Measurements from ENCODE around the gene CAB39L. TPM values are rescaled to one million over a fixed set of nuclear protein-coding genes. Genes with fewer than 3 reads are reported as not detected.
A peak's percentile ranks its signal among the peaks of the same experiment; 100 is the strongest.

CAB39L gene
- total RNA-seq, 1 experiment from 2014 or later: 5.1 TPM

DNA sequence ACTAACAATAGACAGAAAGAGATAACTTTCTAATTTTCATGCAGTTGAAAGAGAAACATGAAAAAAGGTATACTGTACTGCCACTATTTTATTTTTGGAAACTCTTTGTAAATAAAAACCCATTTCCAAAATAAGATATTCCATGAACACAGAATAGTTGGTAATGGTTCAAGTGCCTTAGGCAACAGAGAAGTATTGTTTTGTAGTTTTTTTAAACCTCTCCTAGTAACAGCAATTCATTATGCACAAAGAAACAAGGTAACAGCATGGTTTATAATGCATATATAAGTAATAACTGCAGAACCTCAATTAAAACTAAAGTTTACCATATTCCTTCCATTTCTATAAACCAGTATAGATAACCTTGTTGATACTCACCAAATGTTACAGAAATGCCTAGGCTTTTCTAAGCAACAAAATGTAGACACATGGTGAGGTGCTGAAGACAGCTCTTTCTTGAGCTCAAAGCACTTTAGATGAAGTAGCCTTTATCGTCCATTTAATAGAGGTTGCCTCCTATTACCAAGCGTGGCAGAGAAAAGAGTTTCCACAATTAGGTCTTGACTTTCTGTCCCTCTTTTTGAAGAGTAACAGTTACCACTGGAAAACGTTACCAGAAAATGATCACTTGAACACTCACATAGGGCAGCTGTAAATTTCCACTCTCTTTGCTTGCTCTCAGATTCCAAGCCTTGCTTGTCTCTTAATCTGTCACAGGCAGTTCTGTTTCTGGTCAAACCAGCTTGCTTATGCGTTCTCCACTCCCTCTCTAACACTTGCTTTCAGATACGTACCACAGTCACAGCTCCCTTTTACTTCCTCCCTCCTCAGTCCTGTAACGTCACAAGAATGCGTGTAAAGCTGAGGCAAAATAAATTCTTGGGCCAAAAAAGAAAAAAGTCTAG lies 42.9 kb downstream of the CAB39L start:
- no peak for DNase-seq (ENCODE audit: low spot score)

DNA sequence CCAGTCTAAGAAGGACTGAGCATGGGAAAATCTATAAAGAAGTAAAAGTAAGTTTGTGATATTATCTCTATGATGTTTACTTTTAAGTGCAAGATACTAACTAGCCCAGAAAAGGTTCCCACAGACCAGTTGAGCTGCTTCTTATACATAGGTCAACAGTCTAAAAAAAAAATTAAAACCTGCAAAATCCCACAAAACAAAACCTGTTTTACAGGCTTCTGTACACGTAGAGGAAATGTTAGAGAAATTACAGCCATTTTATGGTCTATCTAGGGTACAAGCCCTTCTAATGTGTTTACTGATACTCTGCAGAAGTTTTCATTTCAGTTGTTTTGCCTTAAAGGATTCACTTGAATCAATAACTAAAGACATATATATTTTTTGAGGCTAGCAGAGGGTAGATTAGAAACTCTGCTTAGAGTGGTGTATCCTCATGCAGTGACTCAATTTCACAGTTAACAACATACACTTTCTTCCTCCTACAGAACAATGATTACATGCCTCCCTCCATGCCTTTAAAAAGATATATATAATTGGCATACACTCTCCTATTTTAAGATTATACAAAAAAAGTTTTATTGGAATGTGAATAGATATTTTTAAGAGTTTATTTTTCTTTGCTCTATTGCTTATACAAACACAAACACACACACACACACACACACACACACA lies 43.9 kb downstream of the CAB39L start:
- no peak for DNase-seq (ENCODE audit: low spot score)

DNA sequence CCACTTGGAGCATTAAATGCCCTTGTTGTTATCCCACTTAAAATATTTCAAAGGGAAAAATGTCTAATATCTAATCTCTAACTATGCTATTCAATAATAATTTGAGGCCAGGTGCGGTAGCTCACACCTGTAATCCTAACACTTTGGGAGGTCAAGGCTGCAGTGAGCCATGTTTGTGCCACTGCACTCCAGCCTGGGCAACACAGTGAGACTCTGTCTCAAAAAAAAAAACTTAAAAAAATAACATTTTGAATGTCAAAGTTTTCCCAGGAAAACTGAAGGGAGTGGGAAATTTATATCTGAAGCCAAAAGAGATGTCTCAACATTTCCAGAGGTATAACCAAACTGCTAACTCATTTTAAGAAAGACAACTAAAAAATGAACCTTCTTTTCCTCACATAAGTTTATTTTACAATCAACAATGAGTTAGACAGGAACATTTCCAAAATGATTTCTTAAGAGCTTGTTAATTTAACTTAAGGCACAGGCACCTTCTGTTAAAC lies 47.9 kb downstream of the CAB39L start:
- no peak for DNase-seq (ENCODE audit: low spot score)

DNA sequence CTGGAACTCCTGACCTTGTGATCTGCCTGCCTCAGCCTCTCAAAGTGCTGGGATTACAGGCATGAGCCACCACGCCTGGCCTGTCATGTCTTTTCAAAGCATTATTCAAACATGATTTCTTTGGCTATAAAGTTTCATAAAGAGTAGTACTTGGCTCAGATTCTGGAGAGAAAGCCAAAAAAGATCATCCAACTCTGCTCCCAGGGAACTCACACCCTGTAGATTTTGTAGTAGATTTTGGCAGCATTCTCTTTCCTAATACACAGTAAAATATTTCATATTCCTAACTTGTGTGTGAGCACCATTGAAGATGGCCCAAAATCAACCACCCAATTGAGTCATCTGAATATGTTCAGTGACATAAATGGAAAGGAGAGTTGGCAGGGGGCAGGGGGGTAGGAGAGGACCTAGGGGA lies 48.4 kb downstream of the CAB39L start:
- no peak for DNase-seq (ENCODE audit: low spot score)

DNA sequence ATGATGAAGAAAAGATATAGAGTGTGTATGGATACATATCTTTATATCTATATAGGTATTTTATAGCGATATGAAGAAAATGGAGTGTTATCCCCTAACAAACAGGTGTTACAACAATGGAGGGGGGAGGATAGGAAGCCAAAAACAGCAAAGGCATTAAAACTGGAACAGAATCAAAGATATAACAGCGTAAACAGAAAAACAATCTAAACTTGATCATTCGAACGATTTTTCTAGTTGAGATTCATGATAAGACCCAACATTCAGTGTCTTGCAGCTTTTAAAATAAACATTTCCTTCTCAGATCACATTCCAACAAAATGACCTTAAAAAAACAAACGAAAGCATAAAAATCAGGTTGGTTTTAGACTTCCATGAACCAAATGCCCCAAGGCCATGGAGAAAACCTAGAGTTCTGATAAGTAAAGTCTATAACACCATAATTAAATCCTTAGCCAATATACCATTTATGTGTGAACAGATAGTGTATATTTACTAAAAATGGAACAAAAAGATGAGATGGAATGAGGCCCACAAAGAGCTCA lies 55.7 kb downstream of the CAB39L start:
- no peak for DNase-seq (ENCODE audit: low spot score)

DNA sequence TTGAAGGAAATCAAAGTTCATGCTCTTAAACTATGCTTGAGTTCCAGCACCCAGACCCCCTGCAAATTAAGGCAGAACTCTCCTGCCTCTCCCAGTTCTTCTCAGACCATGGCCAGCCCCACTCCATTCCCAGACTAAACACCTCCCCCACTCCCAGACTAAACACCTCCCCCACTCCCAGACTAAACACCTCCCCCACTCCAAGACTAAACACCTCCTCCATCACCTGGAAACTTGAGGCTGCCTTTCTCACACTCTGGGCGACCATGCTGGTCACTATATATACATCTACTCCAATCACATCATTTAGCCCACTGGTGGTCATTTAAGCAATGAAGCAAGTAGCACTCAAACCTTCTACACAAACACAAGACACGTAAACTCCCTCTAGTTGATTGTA lies 57.2 kb downstream of the CAB39L start:
- no peak for DNase-seq (ENCODE audit: low spot score)

DNA sequence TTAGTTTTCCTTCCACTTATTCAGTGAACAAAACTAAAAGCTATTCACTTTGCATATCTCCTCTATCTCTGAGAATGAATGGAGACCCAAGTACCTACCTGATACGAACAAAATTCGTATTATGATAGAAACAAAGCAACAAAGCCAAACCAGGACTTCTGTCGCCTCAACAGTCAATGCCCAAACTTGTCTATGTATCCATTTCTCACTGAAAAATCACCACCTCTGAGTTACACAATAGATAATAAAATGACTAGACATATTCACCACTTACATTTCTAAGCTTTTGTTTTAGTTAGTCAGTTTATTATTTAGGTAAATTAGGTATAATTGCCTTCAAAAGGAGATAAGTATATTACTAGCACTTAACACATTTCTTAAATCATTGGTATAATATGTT lies 67.7 kb downstream of the CAB39L start:
- no peak for DNase-seq (ENCODE audit: low spot score)

DNA sequence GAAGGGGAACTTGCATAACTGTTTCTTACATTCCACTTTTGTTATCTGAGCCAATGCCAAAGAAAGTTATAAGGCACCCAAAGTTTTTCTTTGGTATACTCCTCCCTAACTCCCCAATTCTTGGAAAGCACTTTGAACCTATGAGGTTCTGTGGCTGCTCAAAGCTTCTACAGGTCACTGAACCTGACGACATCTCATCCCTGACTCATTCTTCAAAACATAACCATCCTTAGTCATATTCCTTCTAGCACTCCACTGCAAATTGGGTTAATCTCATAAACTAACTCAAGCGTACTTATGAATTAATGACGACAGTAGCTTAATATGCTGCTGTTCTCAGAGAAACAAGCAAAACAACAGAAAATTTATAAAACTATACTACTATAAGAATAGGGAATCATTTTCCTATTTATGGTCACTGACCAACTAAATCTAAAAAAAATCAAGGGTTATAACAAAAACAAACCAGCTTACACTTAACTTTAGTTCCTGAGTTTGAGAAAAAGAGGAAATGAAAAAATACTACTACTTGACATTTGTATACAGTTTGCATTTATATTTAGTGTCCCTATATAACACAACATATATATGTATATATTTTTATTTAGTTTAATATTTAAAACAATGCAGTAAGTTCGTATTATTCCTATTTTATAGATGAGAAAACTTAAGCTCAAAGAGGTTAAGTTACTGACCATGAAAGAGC lies 69.1 kb downstream of the CAB39L start:
- DNase-seq (ENCODE audit: low spot score): peak; percentile 11

DNA sequence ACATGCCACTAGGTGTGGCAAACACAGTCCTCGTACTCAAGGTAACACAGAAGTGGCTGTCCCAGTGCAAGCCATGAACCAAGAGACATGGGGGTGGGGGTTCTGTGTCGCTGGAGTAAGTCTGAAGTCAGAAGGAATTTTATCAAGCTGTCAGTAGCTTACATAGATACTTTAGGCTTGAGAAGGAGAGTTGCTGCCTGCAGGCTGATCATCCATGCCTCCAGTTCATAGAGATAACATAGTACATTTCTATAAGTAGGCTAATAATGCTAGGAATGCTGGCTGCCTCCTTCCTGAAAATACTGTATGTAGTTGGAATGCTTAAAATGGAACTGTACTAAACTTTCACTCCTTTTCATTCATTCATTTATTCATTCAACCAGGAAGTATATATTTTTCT lies 70.1 kb downstream of the CAB39L start:
- no peak for DNase-seq (ENCODE audit: low spot score)

DNA sequence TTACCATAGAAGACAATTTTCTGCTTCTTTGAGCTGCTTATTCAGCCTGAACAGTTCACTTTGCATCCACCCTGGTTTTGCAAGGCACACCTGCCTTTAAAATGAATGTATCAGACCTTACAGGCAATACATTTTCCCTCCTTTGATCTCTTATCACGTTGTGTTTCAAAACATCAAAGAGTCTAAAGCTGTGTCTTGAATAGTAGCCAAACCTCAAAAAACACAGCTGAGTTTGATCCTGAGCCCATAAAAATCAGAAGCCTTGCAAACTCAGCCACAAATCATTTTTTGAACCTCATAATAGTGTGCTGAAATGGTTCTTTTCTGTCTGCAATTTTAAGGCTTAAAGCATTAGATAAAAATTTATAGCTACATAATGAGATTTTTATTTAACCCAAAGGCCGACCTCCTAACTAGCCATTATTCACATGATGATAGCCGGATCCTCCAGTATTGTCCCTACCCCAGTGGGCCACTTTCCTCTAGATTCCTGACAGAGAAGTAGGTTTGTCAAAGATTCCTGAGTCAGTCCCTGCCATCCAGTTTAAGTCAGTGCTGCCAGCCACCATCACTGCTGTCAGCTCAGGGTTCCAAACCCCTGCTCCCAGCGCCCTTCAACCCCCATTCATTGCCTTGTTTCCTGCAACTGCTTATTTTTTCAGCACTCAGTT lies 71.8 kb downstream of the CAB39L start:
- DNase-seq (ENCODE audit: low spot score): no peak

DNA sequence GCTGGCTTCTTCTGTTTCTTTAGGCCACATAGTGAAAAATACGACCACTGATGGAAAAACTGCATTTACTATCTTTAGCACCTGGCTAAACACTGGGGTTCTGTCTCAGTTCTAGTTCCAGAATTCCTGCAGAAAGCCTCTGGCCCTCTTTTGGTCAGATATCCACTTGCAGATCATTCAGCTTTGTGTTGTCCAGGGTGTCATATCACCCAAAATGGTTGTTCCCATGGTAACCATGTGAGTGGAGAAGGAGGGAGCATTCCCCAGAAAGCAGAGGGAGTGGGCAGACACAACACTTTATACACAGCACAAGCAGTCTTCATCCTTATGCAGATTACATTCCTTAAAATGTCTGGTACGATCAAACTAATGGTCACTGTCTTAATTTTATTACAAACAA lies 73.5 kb downstream of the CAB39L start:
- DNase-seq (ENCODE audit: low spot score): no peak

DNA sequence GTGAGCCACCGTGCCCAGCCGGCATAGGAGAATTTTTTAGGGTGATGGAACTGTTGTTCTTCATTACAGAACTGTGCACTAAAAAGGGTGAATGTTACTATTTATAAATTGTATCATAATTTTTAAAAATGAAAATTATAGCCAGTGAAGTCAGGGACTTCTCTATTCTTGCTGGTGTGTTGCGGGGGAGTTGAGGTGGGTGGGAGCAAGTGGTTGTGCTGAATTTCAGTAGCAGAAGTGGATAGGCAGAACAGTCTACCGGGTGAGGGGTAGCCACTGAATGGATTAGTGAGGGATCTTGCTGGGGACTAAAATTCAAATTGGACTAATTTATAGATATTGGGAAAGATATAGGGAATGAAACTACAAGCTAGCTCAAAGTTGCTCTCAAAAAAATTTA lies 74.0 kb downstream of the CAB39L start:
- no peak for DNase-seq (ENCODE audit: low spot score)

DNA sequence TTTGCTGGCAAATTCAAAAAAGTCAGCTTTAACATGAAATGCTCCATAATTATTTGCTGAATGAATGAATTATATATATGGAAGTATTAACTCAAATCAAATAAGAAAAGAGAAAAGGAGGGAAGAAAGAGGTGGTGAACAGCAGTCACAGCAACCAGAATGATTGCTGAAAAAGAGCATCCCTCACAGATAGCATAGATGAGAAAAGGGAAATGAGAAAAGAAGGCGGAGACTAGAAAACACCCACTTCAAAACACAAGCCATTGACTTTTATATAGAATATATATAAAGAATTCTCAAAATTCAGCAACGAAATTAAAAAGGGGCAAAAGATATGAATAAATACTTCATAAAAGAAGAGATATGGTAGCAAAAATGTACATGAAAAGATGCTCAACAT lies 75.2 kb downstream of the CAB39L start:
- no peak for DNase-seq (ENCODE audit: low spot score)

DNA sequence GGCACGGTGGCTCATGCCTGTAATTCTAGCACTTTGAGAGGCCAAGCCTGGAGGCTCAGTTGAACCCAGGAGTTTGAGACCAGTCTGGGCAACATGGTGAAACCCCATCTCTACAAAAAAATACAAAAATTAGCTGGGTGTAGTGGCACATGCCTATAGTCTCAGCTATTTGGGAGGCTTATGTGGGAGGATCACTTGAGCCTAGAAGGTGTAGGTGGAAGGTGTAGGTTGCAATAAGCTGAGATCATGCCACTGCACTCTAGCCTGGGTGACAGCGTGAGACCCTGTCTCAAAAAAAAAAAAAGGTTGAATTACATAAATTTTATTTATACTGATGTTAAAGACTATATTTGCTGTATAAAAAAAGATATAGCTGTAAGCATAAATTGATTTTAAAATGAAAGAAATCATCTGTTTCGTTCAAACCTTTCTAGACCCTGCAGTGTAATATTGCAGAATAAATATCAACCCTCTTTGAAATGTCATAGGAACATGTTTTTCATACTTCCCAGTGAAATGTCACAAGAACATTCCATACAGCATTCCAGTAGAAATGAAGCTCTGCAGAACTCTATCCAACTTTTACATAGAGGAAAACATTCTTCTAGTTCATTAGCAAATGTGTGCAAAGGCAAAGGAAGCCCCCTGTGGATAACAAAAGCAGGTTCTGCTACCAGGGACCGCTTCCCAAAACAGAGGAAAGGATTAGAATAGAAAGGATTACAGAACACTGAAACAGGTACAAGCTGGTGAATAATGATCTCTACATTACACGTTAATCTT lies 76.0 kb downstream of the CAB39L start:
- DNase-seq (ENCODE audit: low spot score): no peak

DNA sequence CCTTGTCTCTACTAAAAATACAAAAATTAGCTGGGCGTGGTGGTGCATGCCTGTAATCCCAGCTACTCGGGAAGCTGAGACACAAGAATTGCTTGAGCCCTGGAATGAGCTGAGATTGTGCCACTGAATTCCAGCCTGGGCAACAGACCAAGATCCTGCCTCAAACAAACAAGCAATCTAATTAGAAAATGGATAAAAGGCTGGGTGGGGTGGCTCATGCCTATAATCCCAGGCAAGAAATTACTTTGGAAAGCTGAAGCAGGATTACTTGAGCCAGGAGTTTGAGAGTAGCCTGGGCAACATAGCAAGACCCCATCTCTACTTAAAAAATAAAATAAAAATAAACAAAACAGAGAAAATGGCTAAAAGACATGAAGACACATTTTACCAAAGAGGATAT lies 77.0 kb downstream of the CAB39L start:
- no peak for DNase-seq (ENCODE audit: low spot score)

DNA sequence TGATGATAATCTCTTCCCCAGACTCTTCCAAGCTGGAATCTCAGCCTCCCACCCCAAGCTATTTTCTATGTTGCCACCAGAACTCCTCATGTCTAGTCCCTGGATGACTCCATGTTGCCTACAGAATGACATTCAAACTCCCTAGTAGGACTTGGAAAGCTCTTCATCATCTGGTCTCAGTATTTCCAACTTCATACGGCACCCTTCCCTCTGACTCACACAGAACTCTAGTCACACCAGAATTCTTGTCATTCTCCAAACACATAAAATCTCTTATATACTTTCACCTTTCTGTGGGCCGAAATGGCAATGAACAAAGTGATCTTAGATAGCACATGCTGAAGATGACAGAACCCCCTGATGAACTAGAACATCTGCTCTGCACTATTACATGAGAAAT lies 86.2 kb downstream of the CAB39L start:
- DNase-seq (ENCODE audit: low spot score): no peak

DNA sequence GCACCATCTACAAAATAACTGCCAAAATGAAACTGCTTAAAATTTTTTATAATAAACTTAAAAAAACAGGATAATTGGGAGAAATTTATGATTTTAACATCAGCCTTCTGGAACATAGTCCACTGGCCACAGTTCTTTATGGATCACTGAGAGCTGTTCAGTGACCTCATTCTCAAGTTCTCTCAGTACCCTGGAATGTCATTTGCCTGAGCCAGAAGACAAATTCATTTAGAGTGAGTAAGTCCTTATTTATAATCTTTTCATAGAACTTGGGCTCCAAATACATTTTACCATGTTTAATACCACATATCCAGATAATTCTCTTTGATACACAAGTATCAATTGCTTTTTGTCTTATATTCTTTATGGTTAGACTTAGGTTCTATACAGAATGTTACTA lies 87.6 kb downstream of the CAB39L start:
- no peak for DNase-seq (ENCODE audit: low spot score)

DNA sequence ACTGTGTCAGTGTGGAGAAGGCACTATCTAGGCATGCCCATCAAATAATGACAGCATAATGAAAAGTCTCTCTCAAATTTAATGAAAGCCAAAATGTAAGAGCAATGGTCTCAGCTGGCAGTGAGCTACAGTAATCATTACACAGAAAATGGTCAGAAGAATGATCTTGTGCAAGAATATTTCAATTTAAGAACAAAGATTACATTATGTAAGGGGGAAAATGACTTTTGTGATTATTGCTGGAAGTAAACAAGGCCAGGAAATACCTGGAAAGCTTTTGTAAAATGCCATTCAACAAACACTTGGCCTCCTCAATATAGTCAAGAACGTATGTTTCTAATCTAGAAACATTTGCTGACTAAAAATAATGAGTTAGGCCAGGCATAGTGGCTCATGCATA lies 89.1 kb downstream of the CAB39L start:
- no peak for DNase-seq (ENCODE audit: low spot score)

DNA sequence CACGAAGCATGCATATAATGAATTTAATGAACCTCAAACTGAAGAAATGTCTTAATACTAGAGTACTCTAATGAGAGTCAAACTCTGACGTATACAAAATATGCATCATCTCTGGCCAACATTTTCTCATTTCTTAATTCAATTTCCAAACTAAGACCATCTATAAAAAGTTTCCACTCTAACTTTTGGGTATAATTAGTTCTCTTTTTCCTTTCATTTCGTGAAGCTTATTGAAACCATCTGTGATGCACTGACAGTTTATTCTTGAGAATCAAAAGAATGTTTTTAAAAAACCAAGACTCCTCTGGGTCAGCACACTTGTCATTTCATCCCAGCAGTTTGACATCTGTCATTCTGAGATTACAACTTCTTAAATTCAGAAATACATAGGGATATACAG lies 90.0 kb downstream of the CAB39L start:
- DNase-seq (ENCODE audit: low spot score): no peak

DNA sequence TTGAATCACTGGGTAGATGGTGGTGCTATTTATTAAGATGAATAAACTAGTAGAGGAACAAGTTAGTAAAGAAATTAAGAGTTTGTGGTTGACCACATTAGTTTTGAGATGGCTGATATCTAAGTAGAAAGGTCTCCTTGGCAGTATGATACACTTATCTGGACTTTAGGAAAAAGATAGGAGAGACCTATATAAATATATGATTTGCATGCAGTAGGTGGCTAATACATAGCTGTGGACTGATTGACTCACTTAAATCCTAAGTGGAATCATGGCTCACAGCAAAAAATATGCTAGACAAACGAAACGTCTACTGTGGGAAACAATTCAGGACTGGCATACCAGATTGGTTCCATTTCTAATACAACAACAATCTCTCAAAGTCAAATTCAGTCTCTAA lies 92.0 kb downstream of the CAB39L start:
- DNase-seq (ENCODE audit: low spot score): no peak

DNA sequence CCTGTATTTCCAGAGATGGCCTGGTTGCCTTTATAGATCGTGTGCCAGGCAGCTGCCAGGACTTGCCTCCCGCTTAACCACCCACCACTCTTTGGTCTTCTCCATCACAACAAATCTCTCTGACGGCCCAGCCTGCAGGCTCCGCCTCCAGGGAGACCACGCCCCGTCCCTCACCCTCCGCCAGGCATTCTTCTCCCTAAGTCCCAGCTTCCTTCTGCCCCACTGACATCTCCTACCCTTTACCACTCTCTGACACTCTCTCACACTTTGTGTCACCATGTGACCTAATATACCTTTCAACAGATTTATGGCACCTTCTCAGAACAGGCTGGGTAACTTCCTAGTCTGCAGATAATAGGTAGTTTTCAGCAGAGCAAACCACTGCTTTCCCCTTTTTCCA lies 95.1 kb downstream of the CAB39L start:
- DNase-seq (ENCODE audit: low spot score): no peak
